ENCODE data around the gene SMARCC1.

Gene SMARCC1

DNA sequence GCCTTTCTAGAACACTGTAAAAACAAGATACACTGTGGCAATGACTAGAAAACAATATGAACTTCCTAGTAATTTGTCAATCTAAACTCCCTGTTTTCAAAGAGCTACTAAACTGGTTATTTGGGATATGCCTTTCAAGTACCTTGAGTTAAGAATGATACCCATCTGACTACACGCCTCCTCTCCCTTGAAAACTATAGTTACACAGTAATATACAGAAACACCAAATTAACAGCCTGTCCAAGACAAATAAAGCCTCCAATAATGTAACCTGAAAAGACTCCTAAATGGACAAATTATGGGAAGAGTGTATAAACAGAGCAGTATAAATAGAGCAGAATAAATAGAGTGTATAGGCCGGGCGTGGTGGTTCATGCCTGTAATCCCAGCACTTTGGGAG is 70.1 kb downstream of the SMARCC1 start:
- DNase-seq (ENCODE audit: low spot score) = no peak
- in situ Hi-C loops (cut with MboI; ENCODE audit: low sequenced_read_pairs, unreplicated experiment) = no loop called here
- TF ChIP-seq, protein P1, sequence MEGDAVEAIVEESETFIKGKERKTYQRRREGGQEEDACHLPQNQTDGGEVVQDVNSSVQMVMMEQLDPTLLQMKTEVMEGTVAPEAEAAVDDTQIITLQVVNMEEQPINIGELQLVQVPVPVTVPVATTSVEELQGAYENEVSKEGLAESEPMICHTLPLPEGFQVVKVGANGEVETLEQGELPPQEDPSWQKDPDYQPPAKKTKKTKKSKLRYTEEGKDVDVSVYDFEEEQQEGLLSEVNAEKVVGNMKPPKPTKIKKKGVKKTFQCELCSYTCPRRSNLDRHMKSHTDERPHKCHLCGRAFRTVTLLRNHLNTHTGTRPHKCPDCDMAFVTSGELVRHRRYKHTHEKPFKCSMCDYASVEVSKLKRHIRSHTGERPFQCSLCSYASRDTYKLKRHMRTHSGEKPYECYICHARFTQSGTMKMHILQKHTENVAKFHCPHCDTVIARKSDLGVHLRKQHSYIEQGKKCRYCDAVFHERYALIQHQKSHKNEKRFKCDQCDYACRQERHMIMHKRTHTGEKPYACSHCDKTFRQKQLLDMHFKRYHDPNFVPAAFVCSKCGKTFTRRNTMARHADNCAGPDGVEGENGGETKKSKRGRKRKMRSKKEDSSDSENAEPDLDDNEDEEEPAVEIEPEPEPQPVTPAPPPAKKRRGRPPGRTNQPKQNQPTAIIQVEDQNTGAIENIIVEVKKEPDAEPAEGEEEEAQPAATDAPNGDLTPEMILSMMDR (IDR thresholded peaks at IDR 0.05; ENCODE audit: borderline replicate concordance, control extremely low read depth, extremely low read depth, insufficient read depth, missing control alignments) = no peak

GRCh38 chr3:47705391-47705790 is 76.3 kb downstream of the SMARCC1 start:
- TF ChIP-seq, protein P1 (IDR thresholded peaks at IDR 0.05; ENCODE audit: borderline replicate concordance, control extremely low read depth, extremely low read depth, insufficient read depth, missing control alignments) = no peak

GRCh38 chr3:47704237-47704612 is 77.5 kb downstream of the SMARCC1 start:
- in situ Hi-C loops (cut with MboI; ENCODE audit: low sequenced_read_pairs, unreplicated experiment) = no loop called here
- DNase-seq (ENCODE audit: low spot score) = no peak
- TF ChIP-seq, protein P1 (IDR thresholded peaks at IDR 0.05; ENCODE audit: borderline replicate concordance, control extremely low read depth, extremely low read depth, insufficient read depth, missing control alignments) = no peak

More at GRCh38 chr3:47705391-47705790, 76.3 kb downstream of the SMARCC1 start:
- in situ Hi-C loops (cut with MboI; ENCODE audit: low sequenced_read_pairs, unreplicated experiment) = no loop called here
- DNase-seq (ENCODE audit: low spot score) = no peak

DNA sequence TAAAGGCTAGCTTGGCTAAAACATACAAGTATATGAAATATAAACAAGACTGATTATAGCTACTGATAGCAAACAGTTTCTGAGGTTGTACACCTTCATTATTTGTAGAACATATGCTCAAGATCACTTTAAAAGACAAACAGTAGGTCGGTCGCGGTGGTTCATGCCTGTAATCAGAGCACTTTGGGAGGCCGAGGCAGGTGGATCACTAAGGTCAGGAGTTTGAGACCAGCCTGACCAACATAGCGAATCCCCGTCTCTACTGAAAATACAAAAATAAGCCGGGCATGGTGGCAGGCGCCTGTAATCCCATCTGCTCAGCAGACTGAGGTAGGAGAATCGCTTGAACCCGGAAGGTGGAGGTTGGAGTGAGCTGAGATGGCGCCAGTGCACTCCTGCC is 80.3 kb downstream of the SMARCC1 start:
- in situ Hi-C loops (cut with MboI; ENCODE audit: low sequenced_read_pairs, unreplicated experiment) = no loop called here
- TF ChIP-seq, protein P1 (IDR thresholded peaks at IDR 0.05; ENCODE audit: borderline replicate concordance, control extremely low read depth, extremely low read depth, insufficient read depth, missing control alignments) = no peak

DNA sequence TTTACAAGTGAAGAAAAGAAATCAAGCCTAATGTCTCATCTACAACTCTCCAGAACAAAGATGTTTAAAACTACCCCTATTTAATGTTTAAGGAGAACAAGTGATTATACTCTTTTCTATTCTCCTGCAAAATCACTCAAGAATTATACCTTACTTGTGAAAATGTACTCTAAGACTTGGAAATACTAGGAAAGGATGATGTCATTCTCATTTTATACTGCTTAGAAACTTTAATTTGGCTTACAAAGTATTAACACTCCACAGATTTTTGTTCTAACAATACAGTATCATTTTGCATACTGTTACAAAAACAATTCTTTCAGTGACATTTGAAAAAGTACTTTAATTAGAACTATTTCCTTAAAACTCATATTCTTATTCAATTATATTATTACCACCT is 89.5 kb downstream of the SMARCC1 start:
- in situ Hi-C loops (cut with MboI; ENCODE audit: low sequenced_read_pairs, unreplicated experiment) = no loop called here
- TF ChIP-seq, protein P1 (IDR thresholded peaks at IDR 0.05; ENCODE audit: borderline replicate concordance, control extremely low read depth, extremely low read depth, insufficient read depth, missing control alignments) = no peak
- DNase-seq (ENCODE audit: low spot score) = no peak

More for the DNA sequence above, 80.3 kb downstream of the SMARCC1 start:
- no peak for DNase-seq (ENCODE audit: low spot score)

- in situ Hi-C loops (cut with MboI; ENCODE audit: low sequenced_read_pairs, unreplicated experiment) = no loop called here
- no peak for DNase-seq (ENCODE audit: low spot score)
- TF ChIP-seq, protein P1 (IDR thresholded peaks at IDR 0.05; ENCODE audit: borderline replicate concordance, control extremely low read depth, extremely low read depth, insufficient read depth, missing control alignments) = no peak
Measured at GRCh38 chr3:47688488-47688887, 93.2 kb downstream of the SMARCC1 start.

GRCh38 chr3:47685037-47685436 is 96.7 kb downstream of the SMARCC1 start:
- in situ Hi-C loops (cut with MboI; ENCODE audit: low sequenced_read_pairs, unreplicated experiment) = no loop called here
- TF ChIP-seq, protein P1 (IDR thresholded peaks at IDR 0.05; ENCODE audit: borderline replicate concordance, control extremely low read depth, extremely low read depth, insufficient read depth, missing control alignments) = no peak
- DNase-seq (ENCODE audit: low spot score) = no peak

All from GM13976 (cell line).